ENCODE data around the gene CSNK1D. TPM values are rescaled to one million over a fixed set of nuclear protein-coding genes. Genes with fewer than 3 reads are reported as not detected.

CSNK1D gene
- total RNA-seq, 1 experiment from 2014 or later = 137 TPM

DNA sequence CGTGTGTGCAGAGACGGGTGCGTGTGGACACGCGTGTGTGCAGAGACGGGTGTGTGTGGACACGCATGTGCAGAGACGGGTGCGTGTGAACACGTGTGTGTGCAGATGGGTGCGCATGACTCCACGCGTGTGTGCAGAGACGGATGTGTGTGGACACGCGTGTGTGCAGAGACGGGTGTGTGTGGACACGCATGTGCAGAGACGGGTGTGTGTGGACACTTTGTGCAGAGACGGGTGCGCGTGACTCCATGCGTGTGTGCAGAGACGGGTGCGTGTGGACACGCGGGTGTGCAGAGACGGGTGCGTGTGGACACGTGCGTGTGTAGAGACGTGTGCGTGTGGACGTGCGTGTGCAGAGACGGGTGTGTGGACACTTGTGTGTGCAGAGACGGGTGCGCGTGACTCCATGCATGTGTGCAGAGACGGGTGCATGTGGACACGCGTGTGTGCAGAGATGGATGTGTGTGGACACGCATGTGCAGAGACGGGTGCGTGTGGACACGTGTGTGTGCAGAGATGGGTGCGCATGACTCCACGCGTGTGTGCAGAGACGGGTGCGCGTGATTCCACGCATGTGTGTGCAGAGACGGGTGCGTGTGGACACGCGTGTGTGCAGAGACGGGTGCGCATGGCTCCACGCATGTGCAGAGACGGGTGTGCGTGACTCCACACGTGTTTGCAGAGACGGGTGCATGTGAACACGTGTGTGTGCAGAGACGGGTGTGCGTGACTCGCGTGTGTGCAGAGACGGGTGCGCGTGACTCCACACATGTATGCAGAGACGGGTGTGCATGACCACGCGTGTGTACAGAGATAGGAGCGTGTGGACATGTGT is 45.5 kb upstream of the CSNK1D start:
- H3K79me2 ChIP-seq (ENCODE audit: insufficient read depth, low read length) = no peaks in the 10 kb centered on the region
- H2AFZ ChIP-seq (ENCODE audit: low read length) = no peak overlapping the region
- H3K4me2 ChIP-seq (ENCODE audit: insufficient read depth, insufficient read length, low read length) = no peak overlapping the region
- no CpG with 5 or more reads among the region's 76 CpGs for WGBS (ENCODE audit: extremely low coverage, insufficient read length, low lambda C conversion rate)
- H3K9me3 Mint-ChIP-seq = no peaks in the 10 kb centered on the region
- no peak overlapping the region for H3K4ac ChIP-seq (ENCODE audit: low read depth, low read length)
- no peaks in the 10 kb centered on the region for H3K79me1 ChIP-seq (ENCODE audit: insufficient read depth, low read depth, low read length, poor library complexity, severe bottlenecking)
- H3K27me3 ChIP-seq (ENCODE audit: insufficient read depth, low read length) = no peaks in the 10 kb centered on the region
- H3K27me3 Mint-ChIP-seq (ENCODE audit: low read depth) = peaks cover 19% of the 10 kb centered on the region
- H2BK5ac ChIP-seq (ENCODE audit: insufficient read length, low read length) = no peak overlapping the region
- no peak overlapping the region for H4K91ac ChIP-seq (ENCODE audit: insufficient read length, low read depth, low read length)
- no peak overlapping the region for H4K5ac ChIP-seq (ENCODE audit: insufficient read length, low read depth, low read length)
- TF ChIP-seq, protein P1, sequence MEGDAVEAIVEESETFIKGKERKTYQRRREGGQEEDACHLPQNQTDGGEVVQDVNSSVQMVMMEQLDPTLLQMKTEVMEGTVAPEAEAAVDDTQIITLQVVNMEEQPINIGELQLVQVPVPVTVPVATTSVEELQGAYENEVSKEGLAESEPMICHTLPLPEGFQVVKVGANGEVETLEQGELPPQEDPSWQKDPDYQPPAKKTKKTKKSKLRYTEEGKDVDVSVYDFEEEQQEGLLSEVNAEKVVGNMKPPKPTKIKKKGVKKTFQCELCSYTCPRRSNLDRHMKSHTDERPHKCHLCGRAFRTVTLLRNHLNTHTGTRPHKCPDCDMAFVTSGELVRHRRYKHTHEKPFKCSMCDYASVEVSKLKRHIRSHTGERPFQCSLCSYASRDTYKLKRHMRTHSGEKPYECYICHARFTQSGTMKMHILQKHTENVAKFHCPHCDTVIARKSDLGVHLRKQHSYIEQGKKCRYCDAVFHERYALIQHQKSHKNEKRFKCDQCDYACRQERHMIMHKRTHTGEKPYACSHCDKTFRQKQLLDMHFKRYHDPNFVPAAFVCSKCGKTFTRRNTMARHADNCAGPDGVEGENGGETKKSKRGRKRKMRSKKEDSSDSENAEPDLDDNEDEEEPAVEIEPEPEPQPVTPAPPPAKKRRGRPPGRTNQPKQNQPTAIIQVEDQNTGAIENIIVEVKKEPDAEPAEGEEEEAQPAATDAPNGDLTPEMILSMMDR (conservative IDR thresholded peaks at IDR 0.05) = no peak
- no peak overlapping the region for H3K14ac ChIP-seq (ENCODE audit: insufficient read depth, low read length)
- H3K36me3 Mint-ChIP-seq (ENCODE audit: insufficient read depth in 1 of 3, low read depth in 3 of 3) = no peaks in the 10 kb centered on the region; a peak in 1 of 7 replicates
- no peak overlapping the region for H3K18ac ChIP-seq (ENCODE audit: insufficient read length, low read depth, low read length)
- H3K27ac ChIP-seq (ENCODE audit: insufficient read length, low read depth, low read length) = no peak overlapping the region
- H2BK12ac ChIP-seq (ENCODE audit: insufficient read length, low read depth, low read length) = no peak overlapping the region
- no peak overlapping the region for H3K9ac ChIP-seq (ENCODE audit: extremely low read depth, insufficient read length, low read length)
- DNase-seq = no peak
- peaks cover 5 to 15% of the 10 kb centered on the region in 2 experiments for H3K4me1 Mint-ChIP-seq
- no peak overlapping the region for H4K8ac ChIP-seq (replicated peaks; ENCODE audit: insufficient read length, low read depth, low read length)
- no peak overlapping the region for H2AK5ac ChIP-seq (ENCODE audit: insufficient read length, low read length)
- no peak overlapping the region for H2BK15ac ChIP-seq (ENCODE audit: low read depth, low read length)
- no peaks in the 10 kb centered on the region for H3K9me3 ChIP-seq (ENCODE audit: control insufficient read depth, low read depth, low read length)
- no peak overlapping the region for H3K23ac ChIP-seq (ENCODE audit: insufficient read length, low read depth, low read length)
- no peak overlapping the region for H3K56ac ChIP-seq (ENCODE audit: insufficient read length, low read depth, low read length)
- H2BK120ac ChIP-seq (ENCODE audit: low read depth, low read length, poor library complexity, severe bottlenecking) = no peak overlapping the region
- H3T11ph ChIP-seq (ENCODE audit: low read length) = no peak overlapping the region
- H2BK20ac ChIP-seq (ENCODE audit: low read depth, low read length, poor library complexity, severe bottlenecking) = no peak overlapping the region
- peaks cover 3% of the 10 kb centered on the region for H3K23me2 ChIP-seq (ENCODE audit: insufficient read length, low read depth, low read length, poor library complexity, severe bottlenecking)
- H3K4me3 Mint-ChIP-seq = no peak overlapping the region
- H3K4me1 ChIP-seq (ENCODE audit: insufficient read depth, low read length) = no peaks in the 10 kb centered on the region
- no peak overlapping the region for H3K27ac Mint-ChIP-seq
- H4K20me1 ChIP-seq (ENCODE audit: control insufficient read depth, insufficient read depth, insufficient read length) = peaks cover 6% of the 10 kb centered on the region

All from H9 (cell line).